ENCODE results near the gene TBL2.
"Not testable (repeated sequence)": the region's sequence is repeated elsewhere in the genome, so short reads cannot be mapped to it uniquely, and the experiment has no call there.

Gene TBL2

GRCh38 chr7:73567846-73568685, 10.3 kb downstream of the TBL2 start (continued):
- no peak for TF ChIP-seq ZNF692 (tag by site-specific recombination; IDR thresholded peaks at IDR 0.05)
- TF ChIP-seq ZNF274 (IDR thresholded peaks at IDR 0.05; ENCODE audit: low read length) = no peak
- no peak for TF ChIP-seq ZNF274 (tag by site-specific recombination; IDR thresholded peaks at IDR 0.05; ENCODE audit: borderline replicate concordance)
- TF ChIP-seq ZNF558 (tag by site-specific recombination; IDR thresholded peaks at IDR 0.05) = no peak
- TF ChIP-seq ZNF513 (tag by site-specific recombination; IDR thresholded peaks at IDR 0.05) = no peak
- TF ChIP-seq TSHZ1 (tag by site-specific recombination; IDR thresholded peaks at IDR 0.05; ENCODE audit: borderline replicate concordance) = no peak
- TF ChIP-seq ZNF488 (tag by site-specific recombination; IDR thresholded peaks at IDR 0.05) = no peak
- TF ChIP-seq PRDM6 (tag by site-specific recombination; IDR thresholded peaks at IDR 0.05) = no peak
- TF ChIP-seq KLF17 (tag by site-specific recombination; IDR thresholded peaks at IDR 0.05) = no peak
- no peak for TF ChIP-seq ZFHX2 (tag by site-specific recombination; conservative IDR thresholded peaks at IDR 0.05)

GRCh38 chr7:73567140-73567539, 11.2 kb downstream of the TBL2 start:
- TF ChIP-seq ZNF148 (tag by site-specific recombination; IDR thresholded peaks at IDR 0.05; ENCODE audit: borderline replicate concordance) (no peak), MYNN (tag by site-specific recombination; IDR thresholded peaks at IDR 0.05; ENCODE audit: borderline replicate concordance) (no peak), ZNF266 (tag by site-specific recombination; IDR thresholded peaks at IDR 0.05; ENCODE audit: low read depth) (no peak), ZNF121 (tag by site-specific recombination; IDR thresholded peaks at IDR 0.05) (peak; percentile 72)
- H3K4me3 ChIP-seq (ENCODE audit: low read depth, low read length) = no peak overlapping the region
- H3K4me1 ChIP-seq (ENCODE audit: control insufficient read depth, insufficient read depth, low read length) = no peaks in the 10 kb centered on the region
- no peak overlapping the region for H3K27ac ChIP-seq (ENCODE audit: extremely low read depth, low read depth, low read length)
- ChIA-PET CTCF (interaction anchor here (0.6 to 3.2 kb wide), 3 partner anchors 36 to 158 kb away, joined by 4 to 7 read pairs (median 5); no protein-coding TSS in a partner anchor), POLR2A (interaction anchor here (1.3 to 3.1 kb wide), 3 partner anchors 7 to 16 kb away, joined by 4 to 16 read pairs (median 4); partner anchors contain the start of gene TBL2)
- H3K36me3 ChIP-seq (ENCODE audit: control insufficient read depth in 2 of 2, insufficient read depth in 1 of 2, low read length in 2 of 2) = peaks cover 7 to 29% of the 10 kb centered on the region in 2 experiments; a peak in 2 of 3 replicates
- no peaks in the 10 kb centered on the region for H3K9me3 ChIP-seq (ENCODE audit: control insufficient read depth, insufficient read depth, low read depth, low read length)

- H3K36me3 ChIP-seq (ENCODE audit: control insufficient read depth in 2 of 2, insufficient read depth in 1 of 2, low read length in 2 of 2) = peaks cover 6 to 25% of the 10 kb centered on the region in 2 experiments; a peak in 2 of 3 replicates
- not testable (repeated sequence) for H3K9me3 ChIP-seq (ENCODE audit: control insufficient read depth, insufficient read depth, low read depth, low read length); H3K4me3 ChIP-seq (ENCODE audit: low read depth, low read length); H3K4me1 ChIP-seq (ENCODE audit: control insufficient read depth, insufficient read depth, low read length); H3K27ac ChIP-seq (ENCODE audit: extremely low read depth, low read depth, low read length)
- ChIA-PET POLR2A (interaction anchor here (1.2 to 3.1 kb wide), 3 partner anchors 9 to 17 kb away, joined by 4 to 16 read pairs (median 6); partner anchors contain the start of genes BCL7B and TBL2), CTCF (interaction anchor here (1.0 to 3.2 kb wide), 2 partner anchors 41 to 159 kb away, joined by 4 to 7 read pairs; no protein-coding TSS in a partner anchor)
These were observed 11.9 kb downstream of the TBL2 start for GRCh38 chr7:73566431-73566830.
